ENCODE measurements around the gene HOXA7.

The HOXA7 gene

DNA sequence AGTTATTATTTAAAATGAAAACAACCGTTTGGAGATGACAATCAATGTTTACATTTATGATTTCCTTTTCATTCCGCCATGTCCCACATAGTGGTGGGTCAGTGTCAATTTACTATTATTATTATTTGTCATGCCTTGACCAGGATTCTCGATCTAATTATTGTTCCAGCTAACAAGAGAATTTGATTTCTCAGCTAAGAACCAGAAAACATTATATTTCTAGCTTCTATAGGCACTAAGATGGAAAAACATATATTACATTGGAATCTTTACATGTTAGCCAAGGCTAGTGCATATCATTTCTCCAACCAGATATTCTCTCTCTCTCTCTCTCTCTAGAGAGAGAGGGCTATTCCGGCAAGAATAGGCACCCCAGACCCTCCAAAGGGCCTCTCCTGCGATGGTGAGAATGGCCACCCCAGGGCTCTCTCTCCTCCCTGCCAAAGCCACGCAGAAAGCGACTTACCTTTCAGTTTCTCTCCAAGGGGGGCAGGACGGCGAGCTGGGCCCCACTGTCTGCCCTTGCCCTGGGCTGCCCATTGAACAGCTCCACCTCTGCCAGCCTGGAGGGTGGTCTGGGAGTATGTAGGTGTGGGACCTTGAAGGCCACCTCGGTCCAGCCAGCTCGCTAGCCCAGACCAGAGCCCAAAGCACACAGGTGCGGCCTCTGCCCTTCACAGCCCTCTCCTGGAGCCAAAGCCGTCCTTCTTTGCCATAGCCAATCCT lies 6.5 kb downstream of the HOXA7 start:
- no peak overlapping the region for H3K27ac ChIP-seq
- TF ChIP-seq, protein P1, sequence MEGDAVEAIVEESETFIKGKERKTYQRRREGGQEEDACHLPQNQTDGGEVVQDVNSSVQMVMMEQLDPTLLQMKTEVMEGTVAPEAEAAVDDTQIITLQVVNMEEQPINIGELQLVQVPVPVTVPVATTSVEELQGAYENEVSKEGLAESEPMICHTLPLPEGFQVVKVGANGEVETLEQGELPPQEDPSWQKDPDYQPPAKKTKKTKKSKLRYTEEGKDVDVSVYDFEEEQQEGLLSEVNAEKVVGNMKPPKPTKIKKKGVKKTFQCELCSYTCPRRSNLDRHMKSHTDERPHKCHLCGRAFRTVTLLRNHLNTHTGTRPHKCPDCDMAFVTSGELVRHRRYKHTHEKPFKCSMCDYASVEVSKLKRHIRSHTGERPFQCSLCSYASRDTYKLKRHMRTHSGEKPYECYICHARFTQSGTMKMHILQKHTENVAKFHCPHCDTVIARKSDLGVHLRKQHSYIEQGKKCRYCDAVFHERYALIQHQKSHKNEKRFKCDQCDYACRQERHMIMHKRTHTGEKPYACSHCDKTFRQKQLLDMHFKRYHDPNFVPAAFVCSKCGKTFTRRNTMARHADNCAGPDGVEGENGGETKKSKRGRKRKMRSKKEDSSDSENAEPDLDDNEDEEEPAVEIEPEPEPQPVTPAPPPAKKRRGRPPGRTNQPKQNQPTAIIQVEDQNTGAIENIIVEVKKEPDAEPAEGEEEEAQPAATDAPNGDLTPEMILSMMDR (IDR thresholded peaks at IDR 0.05; ENCODE audit: low read depth, low read length, missing control alignments), result no peak
- no peak overlapping the region for H3K4me3 ChIP-seq (ENCODE audit: low read depth, low read length)
- no peak for DNase-seq
- in situ Hi-C loops (cut with HindIII; ENCODE audit: low pct_ligation_motif_present, low sequenced_read_pairs), result no loop called here
- peaks cover 95% of the 10 kb centered on the region for H3K27me3 ChIP-seq (replicated peaks)
- no peaks in the 10 kb centered on the region for H3K36me3 ChIP-seq (replicated peaks)

DNA sequence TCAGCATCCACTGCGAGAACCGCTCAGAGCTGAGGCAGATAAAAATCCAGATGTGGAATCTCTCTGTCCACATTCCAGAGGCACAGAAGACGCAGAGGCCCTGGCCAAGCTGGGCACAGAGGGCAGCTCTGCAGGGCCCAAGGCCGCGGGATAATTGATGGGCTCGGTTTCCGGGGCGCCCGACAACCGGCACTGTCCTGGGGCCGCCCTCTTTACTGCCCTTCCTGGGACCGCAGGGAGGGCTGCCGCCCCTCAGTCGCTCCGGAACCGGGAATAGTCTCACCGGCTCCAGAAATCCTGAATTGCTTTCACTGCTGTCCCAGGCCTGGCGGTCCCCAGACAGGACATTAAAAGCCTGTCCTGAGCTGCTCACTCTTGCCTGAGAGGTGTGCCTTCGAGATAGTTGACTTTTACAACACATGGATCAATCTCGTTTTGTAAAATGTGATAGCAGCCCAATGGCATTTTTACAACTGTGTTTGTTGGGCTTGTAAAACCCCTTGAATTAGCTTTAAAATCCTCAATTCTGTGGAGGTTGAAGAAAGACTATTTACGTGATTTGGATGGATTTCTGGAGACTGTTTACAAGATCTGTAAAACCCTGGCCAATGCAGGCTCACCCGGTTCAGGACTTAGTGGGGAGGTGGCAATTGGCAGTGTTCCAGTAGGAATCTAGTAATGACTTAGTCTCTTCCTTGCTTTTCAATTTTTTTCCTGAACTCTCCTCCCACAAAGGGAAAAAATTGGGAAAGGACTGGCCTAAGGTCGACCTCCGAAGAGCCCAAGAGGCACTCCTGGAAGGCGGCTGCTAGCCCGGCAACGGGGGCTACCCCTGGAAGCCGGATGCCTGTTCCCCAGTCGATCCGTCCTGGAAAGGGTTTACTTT lies 7.5 kb downstream of the HOXA7 start:
- no peak overlapping the region for H3K27ac ChIP-seq
- no peak overlapping the region for H3K4me3 ChIP-seq (ENCODE audit: low read depth, low read length)
- H3K27me3 ChIP-seq (replicated peaks), result peaks cover 95% of the 10 kb centered on the region
- in situ Hi-C loops (cut with HindIII; ENCODE audit: low pct_ligation_motif_present, low sequenced_read_pairs), result no loop called here
- DNase-seq, result no peak
- no peaks in the 10 kb centered on the region for H3K36me3 ChIP-seq (replicated peaks)
- TF ChIP-seq, protein P1 (IDR thresholded peaks at IDR 0.05; ENCODE audit: low read depth, low read length, missing control alignments), result no peak

DNA sequence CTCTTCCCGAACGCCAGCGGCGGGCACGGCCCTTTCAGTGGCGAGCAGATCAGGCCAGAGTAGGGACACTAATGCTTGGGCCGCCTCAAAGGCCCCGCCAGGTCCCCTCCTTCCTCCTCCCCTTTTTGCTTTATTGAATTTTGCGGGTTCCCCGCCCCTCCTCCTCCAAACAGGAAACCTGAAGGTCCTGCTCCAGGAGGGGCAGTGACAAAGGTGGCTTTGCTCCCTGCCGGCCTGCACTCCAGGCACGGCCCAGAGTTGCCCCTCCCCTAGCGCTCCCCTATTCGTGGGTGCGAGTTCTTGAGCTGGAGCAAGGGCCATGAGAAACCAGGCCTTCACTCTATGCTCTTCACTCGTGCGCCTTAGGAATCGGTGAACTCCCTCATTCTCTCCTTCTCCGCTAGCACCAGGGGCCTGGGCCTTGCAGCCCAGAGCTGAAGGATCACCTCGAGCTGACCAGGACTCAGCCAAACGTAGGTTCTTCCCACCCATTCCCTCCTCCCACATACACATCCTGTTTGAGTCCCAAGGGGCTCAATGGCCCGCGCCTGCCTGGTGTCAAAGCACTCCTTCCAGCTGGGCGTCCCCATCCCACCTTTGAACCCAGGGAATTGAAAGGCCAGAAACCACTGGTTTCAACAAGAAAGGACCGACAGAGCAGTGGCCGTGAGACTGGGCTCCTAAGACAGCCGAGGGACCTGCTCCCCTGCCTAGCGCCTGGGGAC lies 8.3 kb downstream of the HOXA7 start:
- DNase-seq, result no peak
- no peaks in the 10 kb centered on the region for H3K36me3 ChIP-seq (replicated peaks)
- no peak overlapping the region for H3K4me3 ChIP-seq (ENCODE audit: low read depth, low read length)
- in situ Hi-C loops (cut with HindIII; ENCODE audit: low pct_ligation_motif_present, low sequenced_read_pairs), result no loop called here
- H3K27me3 ChIP-seq (replicated peaks), result peaks cover 95% of the 10 kb centered on the region
- TF ChIP-seq, protein P1 (IDR thresholded peaks at IDR 0.05; ENCODE audit: low read depth, low read length, missing control alignments), result no peak
- no peak overlapping the region for H3K27ac ChIP-seq

DNA sequence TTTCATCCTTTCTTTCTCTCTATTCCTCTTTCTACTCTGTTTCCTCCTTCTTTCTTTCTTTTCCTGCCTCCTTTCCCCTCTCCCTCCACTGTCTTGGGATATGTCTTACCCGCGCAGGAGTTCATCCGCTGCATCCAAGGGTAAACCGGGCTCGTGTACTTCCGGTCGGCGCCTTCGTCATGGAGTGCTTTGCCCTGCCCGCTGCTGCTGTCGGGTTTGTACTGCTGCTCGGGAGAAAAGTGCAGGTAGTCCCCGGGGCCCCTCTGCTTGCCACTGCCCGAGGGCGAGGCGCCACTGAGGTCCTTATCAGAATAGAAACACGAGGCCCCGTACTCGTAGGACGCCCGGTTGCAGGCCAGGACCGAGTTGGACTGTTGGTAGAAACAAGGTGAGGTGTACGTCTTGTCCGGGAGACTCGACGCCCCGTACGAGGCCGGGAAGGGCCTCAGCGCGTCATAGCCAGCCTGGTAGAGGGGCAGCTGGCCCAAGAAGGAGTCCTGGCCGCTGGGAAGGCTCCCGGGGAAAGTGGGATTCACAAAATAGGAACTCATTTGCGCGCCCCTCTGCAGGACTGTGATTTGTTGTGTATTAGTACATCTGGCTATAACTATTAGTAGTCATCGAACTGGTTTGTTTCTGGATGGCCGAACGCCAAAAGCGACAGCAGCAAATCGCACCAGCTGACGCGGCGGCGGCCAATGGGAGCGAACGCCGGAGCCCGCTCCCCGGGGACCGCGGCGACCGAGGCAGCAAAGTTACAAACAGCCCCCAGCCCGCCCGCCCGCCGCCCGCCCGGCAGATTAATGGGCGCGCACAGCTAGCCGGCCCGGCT lies 9.1 kb downstream of the HOXA7 start, which contains the start of gene HOXA6:
HOXA6 (minus strand) TSS at position 576 of the 832 bp plus-strand sequence; CDS start at position 551, 25 bp downstream.
- H3K4me3 ChIP-seq (ENCODE audit: low read depth, low read length), result no peak within 1 kb of the TSS
- TF ChIP-seq, protein P1 (IDR thresholded peaks at IDR 0.05; ENCODE audit: low read depth, low read length, missing control alignments), result no peak
- DNase-seq, result no peak
- H3K27me3 ChIP-seq (replicated peaks), result peaks cover 95% of the 10 kb centered on the region
- H3K27ac ChIP-seq, result no peak within 1 kb of the TSS
- in situ Hi-C loops (cut with HindIII; ENCODE audit: low pct_ligation_motif_present, low sequenced_read_pairs), result no loop called here
- no peaks in the 10 kb centered on the region for H3K36me3 ChIP-seq (replicated peaks)

Measured in brain microvascular endothelial cell (primary cell).